ENCODE results near the gene SLC40A1. TPM values are rescaled to one million over a fixed set of nuclear protein-coding genes. Genes with fewer than 3 reads are reported as not detected.

Gene SLC40A1
- total and polyA plus RNA-seq, 2 of the 13 experiments (the other 11 are each of a cell fraction or from before 2014, with no cell fraction given), result 10.6 to 24.9 TPM

- peak; percentile 96 for TF ChIP-seq ZNF142 (CRISPR knock-in tag; IDR thresholded peaks at IDR 0.05)
- TF ChIP-seq ZNF33B (CRISPR knock-in tag; IDR thresholded peaks at IDR 0.05), result peak; percentile 90
- TF ChIP-seq PAX8 (CRISPR knock-in tag; IDR thresholded peaks at IDR 0.05; ENCODE audit: borderline replicate concordance), result peak; percentile 62; the same call in 1 of the 2 replicates
- TF ChIP-seq LCORL (IDR thresholded peaks at IDR 0.05), result no peak
- TF ChIP-seq LCORL (CRISPR knock-in tag; IDR thresholded peaks at IDR 0.05), result peak; percentile 53; the same call in 1 of the 2 replicates
- TF ChIP-seq IKZF5 (CRISPR knock-in tag; IDR thresholded peaks at IDR 0.05), result peak; percentile 69
- TF ChIP-seq TOPORS (CRISPR knock-in tag; IDR thresholded peaks at IDR 0.05), result peak; percentile 95
- no peak for TF ChIP-seq ZNF737 (CRISPR knock-in tag; IDR thresholded peaks at IDR 0.05; ENCODE audit: borderline replicate concordance)
- peak; percentile 91 for TF ChIP-seq ZFP91 (CRISPR knock-in tag; IDR thresholded peaks at IDR 0.05; ENCODE audit: borderline replicate concordance)
- peak; percentile 66 for TF ChIP-seq XRCC5 (optimal IDR thresholded peaks at IDR 0.05; ENCODE audit: low read length)
- no peak for TF ChIP-seq NFYB (CRISPR knock-in tag; IDR thresholded peaks at IDR 0.05)
- TF ChIP-seq MEIS2 (CRISPR knock-in tag; IDR thresholded peaks at IDR 0.05), result no peak
- TF ChIP-seq ATF7-NPFF (CRISPR knock-in tag; IDR thresholded peaks at IDR 0.05; ENCODE audit: low read depth), result peak; percentile 24; the same call in 1 of the 2 replicates
- peak; percentile 81 for TF ChIP-seq HOXA3 (CRISPR knock-in tag; IDR thresholded peaks at IDR 0.05)
- peak; percentile 61 for TF ChIP-seq ZNF331 (CRISPR knock-in tag; IDR thresholded peaks at IDR 0.05)
- TF ChIP-seq FOXA1 (IDR thresholded peaks at IDR 0.05), result no peak
- no peak; the same call in 1 of the 2 replicates for TF ChIP-seq FOXA1 (CRISPR knock-in tag; IDR thresholded peaks at IDR 0.05)
- peak; percentile 64; the same call in 1 of the 2 replicates for TF ChIP-seq ZBTB25 (CRISPR knock-in tag; IDR thresholded peaks at IDR 0.05)
- no peak for TF ChIP-seq ZBTB43 (CRISPR knock-in tag; conservative IDR thresholded peaks at IDR 0.05)
These were observed at the start of gene SLC40A1 (continued) for GRCh38 chr2:189580658-189581353.
